GM23248 (cell line): ENCODE measurements around the gene DHRS7B.

Experiments used
- EZH2 ChIP-seq: fragments of 200-600 bp; sonication (generic); IDR thresholded peaks from 2 replicates; pipeline ENCODE4 v1.6.1; 2018; ENCODE audit warnings: antibody characterized with exemption, mild to moderate bottlenecking; ENCODE audit not compliant: insufficient read depth, poor library complexity, severe bottlenecking
- EZH2phosphoT487 ChIP-seq: fragments of 200-600 bp; sonication (generic); IDR thresholded peaks from 2 replicates; pipeline ENCODE4 v1.6.1; 2018; ENCODE audit warnings: antibody characterized with exemption, moderate library complexity, mild to moderate bottlenecking, low read depth; ENCODE audit not compliant: insufficient read depth

GRCh38 chr17:21141331-21141730 lies 14.6 kb downstream of the DHRS7B start:
- no peak for TF ChIP-seq EZH2
- no peak for TF ChIP-seq EZH2phosphoT487
